Measurements from ENCODE around the gene AKT1.

DNA sequence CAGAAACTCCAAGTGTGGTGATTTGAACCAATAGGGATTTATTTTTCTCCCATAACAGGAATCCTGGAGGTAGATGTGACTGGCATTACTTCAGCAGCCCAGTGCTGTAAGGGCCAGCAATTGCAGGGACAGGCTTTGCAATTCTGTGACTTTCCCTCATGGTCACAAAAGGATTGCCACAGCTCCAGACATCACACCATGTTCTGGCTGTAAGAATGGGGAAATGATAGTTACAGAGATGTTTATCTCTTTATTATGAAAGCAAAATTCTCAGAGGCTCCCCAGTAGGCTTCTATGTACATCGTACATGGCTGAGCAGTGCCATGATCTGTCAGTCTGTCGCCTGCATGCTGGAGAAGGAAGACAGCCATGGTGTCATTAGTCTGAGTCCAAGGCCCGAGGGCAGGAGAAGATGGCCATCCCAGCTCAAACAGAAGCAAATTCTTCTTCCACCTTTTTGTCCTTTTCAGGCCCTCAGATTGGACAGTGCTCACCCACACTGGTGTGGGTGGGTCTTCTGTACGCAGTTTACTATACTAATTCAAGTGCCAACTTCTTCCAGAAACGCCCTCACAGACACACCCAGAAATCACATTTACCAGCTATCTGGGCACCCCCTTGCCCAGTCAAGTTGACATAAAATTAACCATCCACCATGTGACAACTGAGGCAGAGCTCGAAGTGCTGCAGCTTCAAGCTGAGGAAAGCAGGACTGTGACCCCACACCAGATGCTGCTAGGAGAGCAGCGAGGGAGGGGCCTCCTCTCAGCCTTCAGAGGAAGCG lies 22.6 kb upstream of the AKT1 start:
- TF ChIP-seq GATA2 (IDR thresholded peaks at IDR 0.05; ENCODE audit: low read depth, low read length) (no peak), GATA3 (IDR thresholded peaks at IDR 0.05; ENCODE audit: low read depth, low read length) (no peak)
